HepG2 (cell line): ENCODE data around the gene FHL5. TPM values are rescaled to one million over a fixed set of nuclear protein-coding genes. Genes with fewer than 3 reads are reported as not detected.

Experiments
- ATAC-seq: fragments of 200-7000 bp; cut with Tn5 transposase; 3 replicates; pipeline ENCODE4 v1.9.1; 2020; ENCODE audit warnings: mild to moderate bottlenecking, moderate library complexity
- BruUV-seq: library from RNA; stranded (reverse); fragments of 400-500 nt; replicated peaks from 2 replicates; lab custom pipeline; 2021; lab: Mats Ljungman, UMichigan
- CTCF ChIA-PET: fragments of 300-600 bp; formaldehyde crosslinking; extraction: SDS; loops from one replicate; lab custom pipeline; 2021; ENCODE audit warnings: low total read pairs, inconsistent platforms, low intra/inter-chr PET ratio; lab: Yijun Ruan, JAX
- POLR2A ChIA-PET: fragments of 350-600 bp; sonication (Branson Sonifier 250); formaldehyde crosslinking; loops from one replicate; lab custom pipeline; 2020; ENCODE audit warnings: antibody characterized with exemption, inconsistent platforms; lab: Yijun Ruan, JAX
- DNase-seq: peaks from one replicate; pipeline ENCODE4 v3.0.0-alpha.2; 2015; ENCODE audit warnings: low spot score
- FAIRE-seq: peaks from 3 replicates; lab custom pipeline; 2011; peaks lifted over from hg19 to GRCh38; lab: Jason Lieb, UNC
- H2AFZ ChIP-seq: one replicate; pipeline ENCODE4 v1.6.1; 2011; ENCODE audit warnings: low read length, inconsistent platforms
- H3K27ac ChIP-seq: fragments of 300-600 bp; 3 replicates; pipeline ENCODE4 v1.8.0; 2011; ENCODE audit warnings: mixed run types, mild to moderate bottlenecking, mixed read lengths, low read length, inconsistent platforms; ENCODE audit not compliant: insufficient read depth; ENCODE audit errors: extremely low read length
- H3K27me3 ChIP-seq, 2 experiments: fragments of 200-600 bp in 1 of 2; 2 replicates in 1 of 2; 3 replicates in 1 of 2; pipeline versions ENCODE4 v1.6.0 to v1.8.0; 2011; ENCODE audit warnings: low read length in 2 of 2, mild to moderate bottlenecking in 2 of 2, moderate library complexity in 2 of 2, inconsistent platforms in 1 of 2; ENCODE audit not compliant: insufficient read depth in 2 of 2, control insufficient read depth in 1 of 2
- H3K36me3 ChIP-seq, 2 experiments: fragments of 200-600 bp in 1 of 2; replicated peaks in 1 of 2; 2 replicates in 1 of 2; 3 replicates in 1 of 2; pipeline versions ENCODE4 v1.5.1 to v1.8.0; 2011; ENCODE audit warnings: low read length in 2 of 2, inconsistent platforms in 1 of 2; ENCODE audit not compliant: insufficient read depth in 2 of 2, control insufficient read depth in 1 of 2
- H3K4me1 ChIP-seq: 2 replicates; pipeline ENCODE4 v1.5.1; 2012; ENCODE audit warnings: low read length, inconsistent platforms; ENCODE audit not compliant: insufficient read depth
- H3K4me2 ChIP-seq: 2 replicates; pipeline ENCODE4 v1.6.0; 2011; ENCODE audit warnings: low read depth, low read length, inconsistent platforms
- H3K4me3 ChIP-seq, 3 experiments: fragments of 200-600 bp in 1 of 3; sonication (generic), shearing (Covaris generic) in 1 of 3; replicated peaks in 1 of 3; 2 replicates each; pipeline ENCODE4 v1.5.1; 2011 to 2016; ENCODE audit warnings: low read length in 3 of 3, inconsistent platforms in 2 of 3, low read depth in 2 of 3, mild to moderate bottlenecking in 2 of 3, control low read depth in 1 of 3, mixed read lengths in 1 of 3; ENCODE audit not compliant: insufficient read depth in 1 of 3
- H3K79me2 ChIP-seq: one replicate; pipeline ENCODE4 v1.6.1; 2011; ENCODE audit warnings: low read length, inconsistent platforms; ENCODE audit not compliant: insufficient read depth
- H3K9ac ChIP-seq: 2 replicates; pipeline ENCODE4 v1.6.0; 2011; ENCODE audit warnings: mild to moderate bottlenecking, low read depth, low read length, inconsistent platforms; ENCODE audit not compliant: insufficient read depth
- H3K9me3 ChIP-seq: 2 replicates; pipeline ENCODE4 v1.5.1; 2012; ENCODE audit warnings: mild to moderate bottlenecking, low read length
- H4K20me1 ChIP-seq: 2 replicates; pipeline ENCODE4 v1.6.0; 2011; ENCODE audit warnings: inconsistent platforms, mild to moderate bottlenecking, low read length, moderate library complexity; ENCODE audit not compliant: insufficient read depth
- CHD2 ChIP-seq: IDR thresholded peaks from 2 replicates; pipeline ENCODE4 v1.6.1; 2011; ENCODE audit warnings: low read depth, low read length, improper control_type of control experiment
- SIX4 ChIP-seq: sonication (generic); formaldehyde crosslinking; IDR thresholded peaks from 2 replicates; pipeline ENCODE4 v1.4.0; 2020; ENCODE audit warnings: missing genetic modification reagents
- STAT5B ChIP-seq: sonication (generic); formaldehyde crosslinking; IDR thresholded peaks from 2 replicates; pipeline ENCODE4 v1.4.0; 2020; ENCODE audit warnings: missing genetic modification reagents
- ZFP36L2 ChIP-seq: sonication (generic); formaldehyde crosslinking; IDR thresholded peaks from 2 replicates; pipeline ENCODE4 v1.4.0; 2020; ENCODE audit warnings: missing genetic modification reagents
- ZNF432 ChIP-seq: sonication (generic); formaldehyde crosslinking; IDR thresholded peaks from 2 replicates; pipeline ENCODE4 v1.5.0; 2020; ENCODE audit warnings: missing genetic modification reagents, mild to moderate bottlenecking, borderline replicate concordance
- ZNF879 ChIP-seq: sonication (generic); formaldehyde crosslinking; IDR thresholded peaks from 2 replicates; pipeline ENCODE4 v1.8.1; 2023; ENCODE audit warnings: missing genetic modification reagents
- WGBS: methylation state at CpG from one replicate; pipeline ENCODE4 v1.1.6; 2017; ENCODE audit warnings: low lambda C conversion rate; 5-methylcytosine and 5-hydroxymethylcytosine counted together
- in situ Hi-C: cut with HindIII; loops from 2 replicates; pipeline ENCODE4 v1.10.0; 2017; ENCODE audit warnings: low pct_unique_long_range_greater_than_20kb; ENCODE audit not compliant: extremely low pct_ligation_motif_present
- intact Hi-C: fragments of 100-400 bp; cut with micrococcal nuclease; formaldehyde crosslinking; loops from one replicate; pipeline ENCODE4 v1.10.0; 2022; ENCODE audit not compliant: unreplicated experiment
- polyA plus RNA-seq, 8 experiments: library from polyadenylated mRNA; depleted of rRNA in 3 of 8; stranded (reverse) in 7 of 8; unstranded in 1 of 8; fragments of >200 nt; fragmentation: Illumina TruSeq in 4 of 8; extraction: Trizol in 4 of 8; gene quantifications; 2 replicates each; pipeline versions ENCODE4 v1.2.1 to v1.2.3, GENCODE V29; 2011 to 2016; ENCODE audit warnings: low read depth in 4 of 8, missing spikeins in 1 of 8, mixed read lengths in 1 of 8; ENCODE audit not compliant: insufficient read depth in 1 of 8
- total RNA-seq, 5 experiments: library from RNA; depleted of rRNA; stranded (reverse); fragments of >200 nt; fragmentation: Illumina TruSeq; extraction: Trizol; gene quantifications; 2 replicates each; pipeline ENCODE4 v1.2.3, GENCODE V29; 2016; ENCODE audit warnings: low read depth in 1 of 5
- TF ChIP-seq, protein P1 (sequence below): IDR thresholded peaks from 2 replicates; pipeline ENCODE4 v1.6.1; 2018; ENCODE audit warnings: missing genetic modification reagents, mild to moderate bottlenecking, missing compliant biosample characterization
- TF ChIP-seq, protein P2 (sequence below): sonication (generic); formaldehyde crosslinking; IDR thresholded peaks from 2 replicates; pipeline ENCODE4 v1.5.1; 2020; ENCODE audit warnings: missing genetic modification reagents, mild to moderate bottlenecking, borderline replicate concordance

FHL5 gene
- total and polyA plus RNA-seq, 2 of the 13 experiments (the other 11 are each of a cell fraction or from before 2014, with no cell fraction given): not detected

DNA sequence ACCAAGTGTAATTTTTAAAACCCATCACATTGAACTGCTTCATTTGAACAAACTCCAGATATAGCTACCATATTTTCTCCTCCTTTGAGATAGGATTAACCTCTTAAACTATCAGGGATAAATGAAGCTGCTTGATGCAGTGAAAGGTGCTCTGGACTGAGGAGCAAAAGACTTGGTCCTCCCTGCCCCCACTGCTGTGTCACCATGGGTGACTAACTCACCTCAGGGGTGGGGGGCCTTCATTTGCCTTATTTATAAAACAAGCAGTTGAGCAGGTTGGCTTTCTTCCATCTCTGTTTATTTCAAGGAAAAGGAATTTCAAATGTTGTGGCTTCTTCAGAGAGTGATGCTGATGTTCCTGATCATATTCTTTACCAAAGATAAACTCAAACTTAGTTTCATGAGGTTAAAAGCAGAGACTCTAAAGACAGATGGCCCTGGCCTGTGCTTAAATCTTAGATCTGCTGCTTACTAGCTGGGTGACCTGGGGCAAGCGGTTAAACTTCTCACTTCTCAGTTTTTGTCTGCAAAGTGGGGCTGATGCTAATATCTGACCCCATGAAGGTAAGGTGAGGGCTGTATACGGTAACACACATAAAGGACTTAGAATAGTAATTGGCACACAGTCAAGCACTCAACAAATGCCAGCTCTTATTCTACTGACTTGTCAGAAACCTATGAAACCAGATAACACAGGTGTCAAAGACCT lies 50.5 kb downstream of the FHL5 start (continued):
- TF ChIP-seq, protein P1, sequence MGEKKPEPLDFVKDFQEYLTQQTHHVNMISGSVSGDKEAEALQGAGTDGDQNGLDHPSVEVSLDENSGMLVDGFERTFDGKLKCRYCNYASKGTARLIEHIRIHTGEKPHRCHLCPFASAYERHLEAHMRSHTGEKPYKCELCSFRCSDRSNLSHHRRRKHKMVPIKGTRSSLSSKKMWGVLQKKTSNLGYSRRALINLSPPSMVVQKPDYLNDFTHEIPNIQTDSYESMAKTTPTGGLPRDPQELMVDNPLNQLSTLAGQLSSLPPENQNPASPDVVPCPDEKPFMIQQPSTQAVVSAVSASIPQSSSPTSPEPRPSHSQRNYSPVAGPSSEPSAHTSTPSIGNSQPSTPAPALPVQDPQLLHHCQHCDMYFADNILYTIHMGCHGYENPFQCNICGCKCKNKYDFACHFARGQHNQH: no peak
- TF ChIP-seq SIX4: no peak

DNA sequence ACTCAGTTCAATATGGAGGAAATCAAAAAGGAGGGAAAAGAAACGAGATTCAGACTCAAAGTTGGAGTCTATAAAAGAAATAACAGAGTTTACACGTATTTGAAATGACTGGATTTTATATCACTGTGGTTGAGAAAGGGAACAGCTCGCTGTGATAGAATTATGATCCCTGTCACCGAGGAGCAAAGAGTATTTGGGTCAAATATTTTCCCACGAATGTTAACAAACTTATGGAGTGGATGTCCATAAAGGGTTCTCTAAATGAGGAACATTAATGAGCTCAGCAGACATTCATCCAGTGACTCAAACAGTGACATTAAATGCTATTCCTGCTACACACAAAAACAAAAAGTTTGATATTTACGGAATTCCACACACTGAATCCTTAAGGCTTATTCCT lies 57.9 kb downstream of the FHL5 start:
- BruUV-seq: no TSS peak
- WGBS: 1% methylated on average over 6 of the region's 6 CpGs
- Histone ChIP-seq H3K4me3 (no peak overlapping the region), H3K36me3 (no peaks in the 10 kb centered on the region), H3K9me3 (no peaks in the 10 kb centered on the region), H3K79me2 (no peaks in the 10 kb centered on the region), H3K27me3 (no peaks in the 10 kb centered on the region), H3K4me2 (no peak overlapping the region), H3K27ac (no peak overlapping the region), H3K4me1 (no peaks in the 10 kb centered on the region), H2AFZ (no peak overlapping the region), H4K20me1 (no peaks in the 10 kb centered on the region), H3K9ac (no peak overlapping the region)
- no peak for DNase-seq
- ATAC-seq: no peak
- TF ChIP-seq STAT5B (CRISPR knock-in tag): no peak
- FAIRE-seq: no peak
- intact Hi-C loops: no loop called here
- POLR2A ChIA-PET: no interaction called here
- CTCF ChIA-PET: no interaction called here
- in situ Hi-C loops: no loop called here

DNA sequence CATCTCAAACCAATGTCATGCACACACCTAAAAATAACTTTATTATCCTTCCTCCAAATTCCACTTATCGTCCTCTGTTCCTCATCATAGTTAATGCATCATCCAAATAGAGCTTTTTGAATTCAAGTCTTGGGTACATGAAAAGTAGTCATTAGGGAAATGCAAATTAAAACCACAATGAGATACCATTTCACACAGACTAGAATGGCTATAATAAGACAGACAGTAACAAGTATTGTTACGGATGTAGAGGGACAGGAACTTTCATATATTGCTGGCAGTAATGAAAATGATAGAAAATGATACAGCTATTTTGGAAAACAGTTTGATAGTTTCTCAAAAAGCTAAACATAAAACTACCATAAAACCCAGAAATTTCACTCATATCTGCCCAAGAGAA lies 59.1 kb downstream of the FHL5 start:
- ATAC-seq (no peak), DNase-seq (no peak), FAIRE-seq (no peak)
- Histone ChIP-seq H3K79me2 (no peaks in the 10 kb centered on the region), H3K36me3 (no peaks in the 10 kb centered on the region), H3K27ac (no peak overlapping the region), H2AFZ (no peak overlapping the region), H3K9ac (no peak overlapping the region), H3K9me3 (no peaks in the 10 kb centered on the region), H3K27me3 (no peaks in the 10 kb centered on the region), H3K4me1 (no peaks in the 10 kb centered on the region), H3K4me3 (no peak overlapping the region), H4K20me1 (no peaks in the 10 kb centered on the region), H3K4me2 (no peak overlapping the region)
- in situ Hi-C loops: no loop called here
- BruUV-seq: no TSS peak
- CTCF ChIA-PET: no interaction called here
- intact Hi-C loops: no loop called here
- POLR2A ChIA-PET: no interaction called here
- WGBS: 1% methylated on average over 2 of the region's 2 CpGs
- TF ChIP-seq, protein P2, sequence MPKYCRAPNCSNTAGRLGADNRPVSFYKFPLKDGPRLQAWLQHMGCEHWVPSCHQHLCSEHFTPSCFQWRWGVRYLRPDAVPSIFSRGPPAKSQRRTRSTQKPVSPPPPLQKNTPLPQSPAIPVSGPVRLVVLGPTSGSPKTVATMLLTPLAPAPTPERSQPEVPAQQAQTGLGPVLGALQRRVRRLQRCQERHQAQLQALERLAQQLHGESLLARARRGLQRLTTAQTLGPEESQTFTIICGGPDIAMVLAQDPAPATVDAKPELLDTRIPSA: no peak
- TF ChIP-seq ZFP36L2: no peak
- TF ChIP-seq ZNF879 (CRISPR knock-in tag): no peak
- no peak for TF ChIP-seq ZNF432 (CRISPR knock-in tag)
- no peak for TF ChIP-seq CHD2
